Motor neuron (in vitro differentiated cells): ENCODE results near the gene KCNQ1. TPM values are rescaled to one million over a fixed set of nuclear protein-coding genes. Genes with fewer than 3 reads are reported as not detected.

Experiments
- ATAC-seq, 8 experiments: fragments of 200-7000 bp; cut with Tn5 transposase; replicated peaks in 6 of 8; 2 replicates each; pipeline ENCODE4 v1.8.0; 2021; ENCODE audit warnings: mild to moderate bottlenecking in 8 of 8, moderate library complexity in 8 of 8
- H3K27ac ChIP-seq, 2 donors: fragments of 250-450 bp; sonication (Bioruptor Pico); 2 replicates each; pipeline ENCODE4 v1.9.0; 2021; ENCODE audit warnings: antibody characterized with exemption in 2 of 2, mild to moderate bottlenecking in 2 of 2, moderate library complexity in 1 of 2
- H3K4me1 ChIP-seq, 2 donors: fragments of 250-450 bp; sonication (Bioruptor Pico); replicated peaks in 1 of 2; 2 replicates each; pipeline ENCODE4 v1.6.1; 2021; ENCODE audit warnings: antibody characterized with exemption in 2 of 2, mild to moderate bottlenecking in 2 of 2, moderate library complexity in 1 of 2
- H3K4me3 ChIP-seq, 5 donors: fragments of 250-450 bp; sonication (Bioruptor Pico); 2 replicates each; pipeline ENCODE4 v1.9.0; 2021; ENCODE audit warnings: antibody characterized with exemption in 5 of 5, mild to moderate bottlenecking in 5 of 5, moderate library complexity in 4 of 5
- WGBS, 10 experiments: fragments of 450-650 bp; shearing (Covaris generic); methylation state at CpG; one replicate each; pipeline ENCODE4 v1.0.0; 2022; 5-methylcytosine and 5-hydroxymethylcytosine counted together
- in situ Hi-C, 9 experiments: fragments of 400-800 bp; cut with MboI; loops; one replicate each; pipeline ENCODE4 v1.15.0; 2021; ENCODE audit warnings: low sequenced_read_pairs in 9 of 9, low pct_unique_long_range_greater_than_20kb in 2 of 9; ENCODE audit not compliant: unreplicated experiment in 9 of 9
- total RNA-seq, 8 experiments: library from RNA; unstranded; fragments of 300-600 nt; gene quantifications; 2 replicates each; pipeline versions ENCODE4 v1.2.3 to v1.2.4, GENCODE V29; 2022

The KCNQ1 gene
- total RNA-seq, 8 experiments from 2014 or later, result 0.04 to 0.66 (median 0.20) TPM; not detected in 2

GRCh38 chr11:2770761-2771301 is 326.0 kb downstream of the KCNQ1 start:
- in situ Hi-C loops, result no loop called here
- no peak overlapping the region for H3K27ac ChIP-seq
- WGBS, 10 experiments, result 0 to 100% (median 90%) methylated on average over 1 to 2 of the region's 9 CpGs; no CpG with 5 or more reads in 4 of the 10 experiments
- peaks cover 11 to 14% of the 10 kb centered on the region in 2 donors for H3K4me1 ChIP-seq
- peak in 3 of 8 experiments; percentile 84 to 86 (median 84) for ATAC-seq
- no peak overlapping the region for H3K4me3 ChIP-seq

- 42 to 100% (median 100%) methylated on average over 1 to 8 of the region's 12 CpGs; no CpG with 5 or more reads in 3 of the 10 experiments for WGBS, 10 experiments
- Histone ChIP-seq H3K4me3 (no peak overlapping the region), H3K4me1 (peaks cover 11 to 14% of the 10 kb centered on the region in 2 donors), H3K27ac (no peak overlapping the region)
- in situ Hi-C loops, result no loop called here
- peak in 5 of 8 experiments; percentile 38 to 48 (median 44) for ATAC-seq
Observed at GRCh38 chr11:2771758-2772466, 327.1 kb downstream of the KCNQ1 start.

- Histone ChIP-seq H3K4me3 (no peak overlapping the region), H3K27ac (no peak overlapping the region), H3K4me1 (peaks cover 11 to 14% of the 10 kb centered on the region in 2 donors)
- in situ Hi-C loops, result no loop called here
- WGBS, 10 experiments, result 0 to 83% (median 50%) methylated on average over 1 to 2 of the region's 7 CpGs; no CpG with 5 or more reads in 6 of the 10 experiments
- ATAC-seq, result no peak
Observed at GRCh38 chr11:2772544-2773031, 327.8 kb downstream of the KCNQ1 start.

- Histone ChIP-seq H3K27ac (no peak overlapping the region), H3K4me1 (peaks cover 29 to 32% of the 10 kb centered on the region in 2 donors), H3K4me3 (no peak overlapping the region)
- in situ Hi-C loops, result no loop called here
- no peak for ATAC-seq
- 67 to 100% (median 93%) methylated on average over 1 to 6 of the region's 13 CpGs; no CpG with 5 or more reads in 3 of the 10 experiments for WGBS, 10 experiments
Observed at GRCh38 chr11:2774173-2775082, 329.6 kb downstream of the KCNQ1 start.

GRCh38 chr11:2775083-2775625 is 330.3 kb downstream of the KCNQ1 start:
- no peak overlapping the region for H3K27ac ChIP-seq
- 100% methylated on average over 1 to 2 of the region's 5 CpGs; no CpG with 5 or more reads in 7 of the 10 experiments for WGBS, 10 experiments
- peaks cover 29 to 36% of the 10 kb centered on the region in 2 donors for H3K4me1 ChIP-seq
- no peak overlapping the region for H3K4me3 ChIP-seq
- no peak for ATAC-seq
- in situ Hi-C loops, result no loop called here

GRCh38 chr11:2775626-2776350 is 331.0 kb downstream of the KCNQ1 start:
- Histone ChIP-seq H3K4me3 (no peak overlapping the region), H3K4me1 (peaks cover 29 to 36% of the 10 kb centered on the region in 2 donors), H3K27ac (no peak overlapping the region)
- 70 to 100% (median 88%) methylated on average over 1 to 13 of the region's 29 CpGs; no CpG with 5 or more reads in 6 of the 10 experiments for WGBS, 10 experiments
- in situ Hi-C loops, result no loop called here
- ATAC-seq, result no peak

- peaks cover 26 to 32% of the 10 kb centered on the region in 2 donors for H3K4me1 ChIP-seq
- H3K27ac ChIP-seq, result no peak overlapping the region
- no peak for ATAC-seq
- in situ Hi-C loops, result no loop called here
- no peak overlapping the region for H3K4me3 ChIP-seq
- WGBS, 10 experiments, result 75 to 89% methylated on average over 2 to 3 of the region's 19 CpGs; no CpG with 5 or more reads in 8 of the 10 experiments
Observed at GRCh38 chr11:2776351-2777061, 331.7 kb downstream of the KCNQ1 start.

GRCh38 chr11:2777386-2777785 is 332.6 kb downstream of the KCNQ1 start:
- Histone ChIP-seq H3K27ac (no peak overlapping the region), H3K4me1 (peaks cover 17 to 23% of the 10 kb centered on the region in 2 donors), H3K4me3 (no peak overlapping the region)
- WGBS, 10 experiments, result 50% methylated on average over 2 of the region's 7 CpGs; no CpG with 5 or more reads in 9 of the 10 experiments
- in situ Hi-C loops, result no loop called here
- peak in 1 of 8 experiments; percentile 36 for ATAC-seq

GRCh38 chr11:2777871-2778629 is 333.2 kb downstream of the KCNQ1 start:
- no peak overlapping the region for H3K4me3 ChIP-seq

GRCh38 chr11:2778630-2779498 is 334.1 kb downstream of the KCNQ1 start:
- WGBS, 10 experiments, result 40 to 100% (median 55%) methylated on average over 1 to 8 of the region's 28 CpGs; no CpG with 5 or more reads in 4 of the 10 experiments
- peak overlapping the region in 1 of 2 donors; percentile 13 for H3K27ac ChIP-seq
- in situ Hi-C loops, result no loop called here
- H3K4me3 ChIP-seq, result no peak overlapping the region
- peaks cover 17 to 22% of the 10 kb centered on the region in 2 donors for H3K4me1 ChIP-seq
- ATAC-seq, result peak; percentile 88 to 97 (median 94)

More at GRCh38 chr11:2777871-2778629, 333.2 kb downstream of the KCNQ1 start:
- WGBS, 10 experiments, result 71 to 88% methylated on average over 3 to 16 of the region's 27 CpGs; no CpG with 5 or more reads in 8 of the 10 experiments
- peaks cover 17 to 22% of the 10 kb centered on the region in 2 donors for H3K4me1 ChIP-seq
- peak overlapping the region in 1 of 2 donors; percentile 13 for H3K27ac ChIP-seq
- in situ Hi-C loops, result no loop called here
- peak in 5 of 8 experiments; percentile 19 to 48 (median 34) for ATAC-seq
